ENCODE measurements around the gene GLT1D1.

The GLT1D1 gene

DNA sequence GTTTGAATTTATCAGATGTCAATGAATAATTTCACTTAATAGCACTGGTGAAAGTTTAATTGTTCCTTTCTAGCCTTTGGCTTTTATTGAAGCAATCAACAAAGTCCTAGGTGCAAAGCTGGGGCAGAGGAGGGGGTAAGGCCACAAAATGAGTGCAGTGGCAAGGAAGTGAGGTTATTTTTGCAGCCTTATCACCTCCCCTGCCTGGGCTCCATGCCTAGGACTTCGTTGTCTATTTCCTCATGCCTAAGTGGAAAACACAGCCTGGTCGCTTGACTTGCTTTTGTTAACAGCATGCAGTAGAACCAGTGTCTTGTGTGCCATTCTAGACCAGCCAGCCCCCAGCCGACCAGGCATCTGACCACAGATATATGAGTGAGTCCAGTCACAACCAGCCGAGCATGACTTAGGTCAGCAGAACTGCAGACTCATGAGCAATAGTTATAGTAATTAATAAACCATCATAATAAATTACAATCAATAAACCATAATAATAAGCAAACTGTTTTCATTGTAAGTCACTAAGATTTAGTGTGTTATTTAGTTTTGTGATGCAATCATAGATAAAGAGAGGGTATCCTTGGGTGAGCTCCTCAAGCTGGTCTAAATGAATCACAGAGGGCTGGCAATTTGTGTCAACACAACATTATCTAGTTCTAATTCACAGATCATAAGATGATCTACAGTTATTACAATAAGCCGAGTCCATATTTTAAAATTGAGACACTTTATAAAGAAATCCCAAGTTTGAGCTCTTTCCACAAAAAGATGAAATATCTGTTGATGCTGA is 156.8 kb downstream of the GLT1D1 start:
- DNase-seq = no peak

DNA sequence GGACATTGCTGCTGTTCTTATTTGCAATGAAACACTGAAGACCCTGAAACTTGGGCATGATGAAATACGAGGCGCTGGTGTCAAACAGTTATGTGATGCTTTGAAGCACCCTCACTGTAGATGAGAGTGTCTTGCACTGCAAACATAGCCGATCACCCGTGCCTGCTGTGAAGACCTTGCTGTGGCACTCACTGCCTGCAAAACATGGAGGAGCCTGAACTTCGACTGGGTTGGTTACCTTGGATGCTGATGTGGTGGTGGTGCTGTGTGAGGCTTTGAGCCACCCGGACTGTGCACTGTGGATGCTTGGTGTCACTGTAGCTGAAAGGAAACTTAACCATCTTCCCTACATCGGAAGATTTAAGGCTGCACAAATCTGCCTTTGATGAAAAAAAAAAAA is 162.9 kb downstream of the GLT1D1 start:
- no peak for DNase-seq

DNA sequence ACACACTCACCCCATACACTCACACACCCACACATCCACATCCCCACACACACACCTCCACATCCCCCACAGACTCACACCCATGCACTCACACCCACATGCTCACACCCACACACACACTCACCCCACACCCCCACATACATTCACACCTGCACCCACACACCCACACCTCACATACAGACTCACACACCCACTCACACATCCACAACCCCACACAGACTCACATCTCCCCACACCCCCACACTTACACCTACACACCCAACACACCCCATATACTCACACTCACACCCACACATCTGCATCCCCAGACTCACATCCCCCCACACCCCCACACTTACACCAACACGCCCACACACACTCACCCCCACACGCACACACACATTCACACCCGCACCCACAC is 171.8 kb downstream of the GLT1D1 start:
- no peak for DNase-seq

GRCh38 chr12:129028844-129029243 is 175.6 kb downstream of the GLT1D1 start:
- no peak for DNase-seq
